GM19025 (cell line): Measurements from ENCODE around the gene DAAM1.

Experiments used
- ATAC-seq: cut with Tn5 transposase; IDR thresholded peaks from one replicate; pipeline ENCODE4 v1.9.1; 2021; ENCODE audit warnings: mild to moderate bottlenecking, low read depth, moderate library complexity; ENCODE audit not compliant: unreplicated experiment

DAAM1 gene

GRCh38 chr14:59333668-59334067 lies 145.2 kb downstream of the DAAM1 start:
- ATAC-seq, result no peak

- no peak for ATAC-seq
Observed at GRCh38 chr14:59334253-59334652, 145.8 kb downstream of the DAAM1 start.

- no peak for ATAC-seq
Observed at GRCh38 chr14:59336098-59336497, 147.6 kb downstream of the DAAM1 start.

- no peak for ATAC-seq
Observed at GRCh38 chr14:59336706-59337105, 148.2 kb downstream of the DAAM1 start.

GRCh38 chr14:59337141-59337611 lies 148.7 kb downstream of the DAAM1 start:
- ATAC-seq, result no peak

- no peak for ATAC-seq
Observed at GRCh38 chr14:59338761-59339160, 150.3 kb downstream of the DAAM1 start.

GRCh38 chr14:59339524-59340330 lies 151.3 kb downstream of the DAAM1 start:
- no peak for ATAC-seq

GRCh38 chr14:59341858-59342477 lies 153.5 kb downstream of the DAAM1 start:
- no peak for ATAC-seq

GRCh38 chr14:59342516-59343484 lies 154.3 kb downstream of the DAAM1 start:
- ATAC-seq, result no peak

- ATAC-seq, result no peak
Observed at GRCh38 chr14:59343585-59343984, 155.1 kb downstream of the DAAM1 start.

- ATAC-seq, result no peak
Observed at GRCh38 chr14:59344016-59344415, 155.5 kb downstream of the DAAM1 start.

GRCh38 chr14:59344691-59345455 lies 156.4 kb downstream of the DAAM1 start:
- no peak for ATAC-seq

GRCh38 chr14:59346329-59346728 lies 157.9 kb downstream of the DAAM1 start:
- no peak for ATAC-seq

GRCh38 chr14:59346796-59347510 lies 158.5 kb downstream of the DAAM1 start:
- ATAC-seq, result no peak

- ATAC-seq, result no peak
Observed at GRCh38 chr14:59347511-59347900, 159.0 kb downstream of the DAAM1 start.

GRCh38 chr14:59347915-59348314 lies 159.4 kb downstream of the DAAM1 start:
- ATAC-seq, result no peak

GRCh38 chr14:59349258-59349701 lies 160.8 kb downstream of the DAAM1 start:
- no peak for ATAC-seq

- ATAC-seq, result no peak
Observed at GRCh38 chr14:59352961-59353360, 164.5 kb downstream of the DAAM1 start.

- ATAC-seq, result no peak
Observed at GRCh38 chr14:59354666-59355065, 166.2 kb downstream of the DAAM1 start.
